RWPE1 (cell line): ENCODE results near the gene MYOT.
"Not testable (repeated sequence)": the region's sequence is repeated elsewhere in the genome, so short reads cannot be mapped to it uniquely, and the experiment has no call there.

Source experiments
- CTCF ChIA-PET: fragments of 350-600 bp; sonication (Branson Sonifier 250); formaldehyde crosslinking; extraction: SDS; loops from one replicate; lab custom pipeline; 2021; lab: Yijun Ruan, JAX
- POLR2A ChIA-PET: fragments of 400-600 bp; formaldehyde crosslinking; extraction: SDS; loops from one replicate; lab custom pipeline; 2020; ENCODE audit warnings: antibody characterized with exemption; ENCODE audit not compliant: low non-redundant PET; lab: Yijun Ruan, JAX
- DNase-seq: peaks from one replicate; pipeline ENCODE4 v3.0.0; 2012; ENCODE audit warnings: low spot score
- H3K27ac ChIP-seq: fragments of 450-650 bp; 2 replicates; pipeline ENCODE4 v1.5.1; 2017
- CTCF ChIP-seq: fragments of 450-650 bp; conservative IDR thresholded peaks from 2 replicates; pipeline ENCODE4 v1.5.1; 2017; ENCODE audit warnings: low read depth, mild to moderate bottlenecking

MYOT gene

GRCh38 chr5:137858223-137858916 is 9.3 kb upstream of the MYOT start:
- no peak overlapping the region for H3K27ac ChIP-seq
- DNase-seq = peak; percentile 13
- CTCF ChIA-PET = interaction anchor here (0.6 kb wide), 1 partner anchor 50 kb away, joined by 3 read pairs; no protein-coding TSS in a partner anchor
- no peak for TF ChIP-seq CTCF
- POLR2A ChIA-PET = no interaction called here

GRCh38 chr5:137858954-137859353 is 8.7 kb upstream of the MYOT start:
- H3K27ac ChIP-seq = no peak overlapping the region
- POLR2A ChIA-PET = no interaction called here
- CTCF ChIA-PET = interaction anchor here (0.6 kb wide), 1 partner anchor 50 kb away, joined by 3 read pairs; no protein-coding TSS in a partner anchor
- DNase-seq = no peak
- no peak for TF ChIP-seq CTCF

GRCh38 chr5:137862251-137862650 is 5.4 kb upstream of the MYOT start:
- ChIA-PET POLR2A (no interaction called here), CTCF (no interaction called here)
- no peak for DNase-seq
- no peak overlapping the region for H3K27ac ChIP-seq
- TF ChIP-seq CTCF = no peak

GRCh38 chr5:137863653-137864052 is 4.0 kb upstream of the MYOT start:
- CTCF ChIA-PET, DNase-seq, H3K27ac ChIP-seq: not testable (repeated sequence)
- POLR2A ChIA-PET = interaction anchor here (0.7 kb wide), 1 partner anchor 39 kb away, joined by 4 read pairs; no protein-coding TSS in a partner anchor

- ChIA-PET CTCF (interaction anchor here (0.6 kb wide), 1 partner anchor 313 kb away, joined by 3 read pairs; no protein-coding TSS in a partner anchor), POLR2A (no interaction called here)
- DNase-seq = no peak
- no peak for TF ChIP-seq CTCF
- H3K27ac ChIP-seq = no peak overlapping the region
Measured at GRCh38 chr5:137866541-137867388, 895 bp upstream of the MYOT start.

- no peak overlapping the region for H3K27ac ChIP-seq
- TF ChIP-seq CTCF = no peak
- CTCF ChIA-PET = interaction anchor here (0.6 to 0.9 kb wide), 3 partner anchors 93 to 1318 kb away, joined by 3 to 4 read pairs (median 3); no protein-coding TSS in a partner anchor
- no peak for DNase-seq
- POLR2A ChIA-PET = no interaction called here
Measured at GRCh38 chr5:137870647-137871339, 3.1 kb downstream of the MYOT start.
